HG02840 (cell line): ENCODE results near the gene OR52E1.

Experiments used
- ATAC-seq: cut with Tn5 transposase; IDR thresholded peaks from one replicate; pipeline ENCODE4 v1.9.1; 2021; ENCODE audit warnings: mild to moderate bottlenecking, moderate library complexity, moderate number of reproducible peaks; ENCODE audit not compliant: unreplicated experiment, low FRiP score

OR52E1 gene

DNA sequence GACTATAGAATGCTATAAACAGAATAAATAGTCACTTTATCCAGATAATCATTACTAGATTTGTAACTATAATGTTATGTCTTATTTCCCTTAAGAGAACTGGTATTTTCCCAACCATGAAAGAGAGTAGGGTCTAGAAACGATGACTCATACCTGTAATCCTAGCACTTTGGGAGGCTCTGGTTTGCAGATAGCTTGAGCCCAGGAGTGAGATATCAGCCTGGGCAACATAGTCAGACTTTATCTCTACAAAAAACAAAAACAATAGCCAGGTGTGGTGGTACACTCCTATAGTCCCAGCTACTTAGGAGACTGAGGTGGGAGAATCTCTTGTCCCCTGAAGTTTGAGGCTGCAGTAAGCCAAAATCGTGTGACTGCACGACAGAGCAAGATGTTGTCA lies 37.9 kb downstream of the OR52E1 start:
- ATAC-seq, result no peak

DNA sequence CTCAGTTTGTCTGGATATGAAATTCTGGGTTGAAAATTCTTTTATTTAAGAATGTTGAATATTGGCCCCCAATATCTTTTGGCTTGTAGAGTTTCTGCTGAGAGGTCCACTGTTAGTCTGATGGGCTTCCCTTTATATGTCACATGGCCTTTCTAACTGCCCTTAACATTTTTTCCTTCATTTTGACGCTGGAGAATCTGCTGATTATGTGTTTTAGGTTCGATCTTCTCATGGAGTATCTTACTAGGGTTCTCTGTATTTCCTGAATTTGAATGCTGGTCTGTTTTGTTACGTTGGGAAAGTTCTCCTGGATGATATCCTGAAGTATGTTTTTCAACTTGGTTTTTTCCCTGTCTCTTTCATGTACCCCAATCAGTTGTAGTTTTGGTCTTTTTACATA lies 46.0 kb downstream of the OR52E1 start:
- no peak for ATAC-seq

DNA sequence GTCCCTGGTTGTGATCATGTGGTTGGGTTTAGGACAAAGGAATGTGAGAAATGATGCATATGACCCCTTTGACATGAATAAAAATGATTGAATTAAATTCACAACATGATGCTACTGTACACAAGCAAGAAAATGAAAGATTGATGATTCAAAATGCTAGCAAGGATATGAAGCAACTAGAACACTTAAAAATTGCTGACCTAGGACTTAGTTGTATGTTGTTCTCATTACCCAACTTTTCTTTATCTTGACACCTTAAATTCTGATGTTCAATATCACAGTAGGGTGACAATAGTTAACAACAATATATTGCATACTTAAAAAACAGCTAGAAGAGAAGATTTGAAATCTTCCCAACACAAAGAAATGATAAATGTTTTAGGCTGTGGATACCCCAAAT lies 48.2 kb downstream of the OR52E1 start:
- ATAC-seq, result no peak

DNA sequence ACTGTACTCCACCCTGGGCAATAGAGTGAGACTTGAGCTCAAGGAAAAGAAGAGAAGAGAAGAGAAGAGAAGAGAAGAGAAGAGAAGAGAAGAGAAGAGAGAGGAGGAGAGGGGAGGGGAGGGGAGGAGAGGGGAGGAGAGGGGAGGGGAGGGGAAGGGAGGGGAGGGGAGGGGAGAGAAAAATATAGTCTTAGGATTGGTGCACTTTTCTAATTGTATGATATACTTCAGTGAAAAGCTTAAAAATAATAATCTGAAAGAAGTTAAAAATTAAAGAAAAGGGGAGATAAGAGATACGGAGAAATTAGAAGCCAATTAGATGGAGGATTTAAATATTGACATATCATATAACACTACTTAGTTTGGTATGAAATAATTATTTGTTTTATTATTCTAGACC lies 49.5 kb downstream of the OR52E1 start:
- no peak for ATAC-seq
